Hematopoietic multipotent progenitor cell treated with erythropoietin and hydrocortisone succinate and interleukin-3 and kit ligand, for 15 days (in vitro differentiated cells): ENCODE results near the gene STIMATE.

Experiments used
- DNase-seq: peaks from one replicate; pipeline ENCODE4 v3.0.0-alpha.2; 2015; ENCODE audit warnings: low spot score

Gene STIMATE

GRCh38 chr3:52897130-52898122, at the start of gene STIMATE:
TSS of gene STIMATE (minus strand) at chr3:52897548. CDS start at chr3:52897450, 98 bp downstream.
- DNase-seq = peak; percentile 84

GRCh38 chr3:52939600-52939999, 42.3 kb upstream of the STIMATE start:
- no peak for DNase-seq

GRCh38 chr3:52934630-52935530, 37.5 kb upstream of the STIMATE start:
- peak; percentile 69 for DNase-seq

GRCh38 chr3:52931889-52932288, 34.5 kb upstream of the STIMATE start:
- DNase-seq = no peak

- DNase-seq = no peak
These were observed 34.0 kb upstream of the STIMATE start for GRCh38 chr3:52931328-52931727.

- DNase-seq = no peak
These were observed 33.4 kb upstream of the STIMATE start for GRCh38 chr3:52930748-52931147.

- DNase-seq = no peak
These were observed 29.2 kb upstream of the STIMATE start for GRCh38 chr3:52926554-52926953.

GRCh38 chr3:52925405-52926313, 28.3 kb upstream of the STIMATE start:
- no peak for DNase-seq

- no peak for DNase-seq
These were observed 26.6 kb upstream of the STIMATE start for GRCh38 chr3:52923963-52924362.

GRCh38 chr3:52920841-52921240, 23.5 kb upstream of the STIMATE start:
- DNase-seq = no peak

- DNase-seq = no peak
These were observed 19.7 kb upstream of the STIMATE start for GRCh38 chr3:52917044-52917443.

GRCh38 chr3:52915294-52915693, 17.9 kb upstream of the STIMATE start:
- no peak for DNase-seq

GRCh38 chr3:52912885-52913731, 15.8 kb upstream of the STIMATE start:
- DNase-seq = peak; percentile 88

GRCh38 chr3:52910823-52911222, 13.5 kb upstream of the STIMATE start:
- no peak for DNase-seq

GRCh38 chr3:52907497-52907896, 10.1 kb upstream of the STIMATE start:
- DNase-seq = no peak

GRCh38 chr3:52904552-52904951, 7.2 kb upstream of the STIMATE start:
- DNase-seq = no peak

GRCh38 chr3:52904000-52904399, 6.7 kb upstream of the STIMATE start:
- DNase-seq = no peak

- DNase-seq = no peak
These were observed 735 bp downstream of the STIMATE start for GRCh38 chr3:52896613-52897012.

GRCh38 chr3:52896151-52896550, 1.2 kb downstream of the STIMATE start:
- DNase-seq = no peak

- DNase-seq = no peak
These were observed 1.9 kb downstream of the STIMATE start for GRCh38 chr3:52895418-52895817.

- no peak for DNase-seq
These were observed 2.6 kb downstream of the STIMATE start for GRCh38 chr3:52894756-52895155.
